Thymus (tissue), 2 donors: Measurements from ENCODE around the gene VSX1. TPM values are rescaled to one million over a fixed set of nuclear protein-coding genes. Genes with fewer than 3 reads are reported as not detected.

Experiments
- polyA plus RNA-seq: library from polyadenylated mRNA; stranded (reverse); fragments of 200-250 nt; gene quantifications from one replicate; pipeline ENCODE4 v1.2.3, GENCODE V29; 2013
- total RNA-seq: library from RNA; stranded (reverse); fragments of 120-200 nt; gene quantifications from one replicate; pipeline ENCODE4 v1.2.4, GENCODE V29; 2013
- donor health status: healthy.

VSX1 gene
- total and polyA plus RNA-seq, 2 donors = 0.09 to 0.21 TPM

Other genes starting within 250 kb of the VSX1 start
- gene CST7, start 132.9 kb downstream of the VSX1 start, total RNA-seq = 15.5 TPM
- gene CST7, start 132.9 kb downstream of the VSX1 start, polyA plus RNA-seq = 41.9 TPM
- 49.3 TPM for gene APMAP, start 89.4 kb downstream of the VSX1 start, total RNA-seq
- 53.4 TPM for gene APMAP, start 89.4 kb downstream of the VSX1 start, polyA plus RNA-seq
- gene ACSS1, start 24.0 kb downstream of the VSX1 start, total RNA-seq = 22.2 TPM
- 27.8 TPM for gene ACSS1, start 24.0 kb downstream of the VSX1 start, polyA plus RNA-seq
- 29.2 TPM for gene ENTPD6, start 113.6 kb upstream of the VSX1 start, total RNA-seq
- gene ENTPD6, start 113.6 kb upstream of the VSX1 start, polyA plus RNA-seq = 71.0 TPM
- 27.4 TPM for gene PYGB, start 165.9 kb upstream of the VSX1 start, total RNA-seq
- gene PYGB, start 165.9 kb upstream of the VSX1 start, polyA plus RNA-seq = 52.6 TPM